ENCODE data around the gene CABLES1.
"Not testable (repeated sequence)": the region's sequence is repeated elsewhere in the genome, so short reads cannot be mapped to it uniquely, and the experiment has no call there.

Gene CABLES1

GRCh38 chr18:23099621-23100020 is 35.7 kb upstream of the CABLES1 start:
- H3K4me3 ChIP-seq (ENCODE audit: low read depth, low read length) = no peak overlapping the region
- no peaks in the 10 kb centered on the region for H3K79me2 ChIP-seq (ENCODE audit: control insufficient read depth, insufficient read depth, low read length, unreplicated experiment)
- no peaks in the 10 kb centered on the region for H3K27me3 ChIP-seq (ENCODE audit: insufficient read depth, low read length)
- H3K36me3 ChIP-seq (ENCODE audit: insufficient read depth, low read length) = no peaks in the 10 kb centered on the region
- peaks cover 5% of the 10 kb centered on the region for H3K4me1 ChIP-seq (ENCODE audit: control insufficient read depth, insufficient read depth, low read length, unreplicated experiment)
- no peak overlapping the region for H2AFZ ChIP-seq (ENCODE audit: low read length, unreplicated experiment)
- H3K27ac ChIP-seq (ENCODE audit: low read depth, low read length) = no peak overlapping the region

GRCh38 chr18:23101861-23102432 is 33.3 kb upstream of the CABLES1 start:
- no peak overlapping the region for H3K4me3 ChIP-seq (ENCODE audit: low read depth, low read length)
- H3K36me3 ChIP-seq (ENCODE audit: insufficient read depth, low read length) = no peaks in the 10 kb centered on the region
- H3K27ac ChIP-seq (ENCODE audit: low read depth, low read length) = no peak overlapping the region
- peaks cover 19% of the 10 kb centered on the region for H3K4me1 ChIP-seq (ENCODE audit: control insufficient read depth, insufficient read depth, low read length, unreplicated experiment)
- no peaks in the 10 kb centered on the region for H3K79me2 ChIP-seq (ENCODE audit: control insufficient read depth, insufficient read depth, low read length, unreplicated experiment)
- no peak overlapping the region for H2AFZ ChIP-seq (ENCODE audit: low read length, unreplicated experiment)
- H3K27me3 ChIP-seq (ENCODE audit: insufficient read depth, low read length) = no peaks in the 10 kb centered on the region

- Histone ChIP-seq H3K4me3 (ENCODE audit: low read depth, low read length) (no peak overlapping the region), H3K4me1 (ENCODE audit: control insufficient read depth, insufficient read depth, low read length, unreplicated experiment) (peaks cover 25% of the 10 kb centered on the region), H2AFZ (ENCODE audit: low read length, unreplicated experiment) (no peak overlapping the region), H3K27me3 (ENCODE audit: insufficient read depth, low read length) (no peaks in the 10 kb centered on the region), H3K79me2 (ENCODE audit: control insufficient read depth, insufficient read depth, low read length, unreplicated experiment) (no peaks in the 10 kb centered on the region), H3K36me3 (ENCODE audit: insufficient read depth, low read length) (no peaks in the 10 kb centered on the region), H3K27ac (ENCODE audit: low read depth, low read length) (no peak overlapping the region)
These were observed 32.6 kb upstream of the CABLES1 start for GRCh38 chr18:23102493-23103261.

- Histone ChIP-seq H3K27me3 (ENCODE audit: insufficient read depth, low read length) (no peaks in the 10 kb centered on the region), H3K36me3 (ENCODE audit: insufficient read depth, low read length) (no peaks in the 10 kb centered on the region), H3K4me1 (ENCODE audit: control insufficient read depth, insufficient read depth, low read length, unreplicated experiment) (peaks cover 33% of the 10 kb centered on the region), H3K79me2 (ENCODE audit: control insufficient read depth, insufficient read depth, low read length, unreplicated experiment) (no peaks in the 10 kb centered on the region), H3K4me3 (ENCODE audit: low read depth, low read length) (no peak overlapping the region), H2AFZ (ENCODE audit: low read length, unreplicated experiment) (no peak overlapping the region), H3K27ac (ENCODE audit: low read depth, low read length) (no peak overlapping the region)
These were observed 31.8 kb upstream of the CABLES1 start for GRCh38 chr18:23103449-23103848.

GRCh38 chr18:23105030-23105429 is 30.3 kb upstream of the CABLES1 start:
- no peaks in the 10 kb centered on the region for H3K36me3 ChIP-seq (ENCODE audit: insufficient read depth, low read length)
- no peaks in the 10 kb centered on the region for H3K27me3 ChIP-seq (ENCODE audit: insufficient read depth, low read length)
- H3K4me1 ChIP-seq (ENCODE audit: control insufficient read depth, insufficient read depth, low read length, unreplicated experiment) = peaks cover 30% of the 10 kb centered on the region
- no peak overlapping the region for H3K4me3 ChIP-seq (ENCODE audit: low read depth, low read length)
- H3K79me2 ChIP-seq (ENCODE audit: control insufficient read depth, insufficient read depth, low read length, unreplicated experiment) = no peaks in the 10 kb centered on the region
- H2AFZ ChIP-seq (ENCODE audit: low read length, unreplicated experiment) = no peak overlapping the region
- no peak overlapping the region for H3K27ac ChIP-seq (ENCODE audit: low read depth, low read length)

GRCh38 chr18:23105581-23106219 is 29.6 kb upstream of the CABLES1 start:
- H3K27me3 ChIP-seq (ENCODE audit: insufficient read depth, low read length) = no peaks in the 10 kb centered on the region
- H3K27ac ChIP-seq (ENCODE audit: low read depth, low read length) = peak overlapping the region; percentile 99
- no peak overlapping the region for H2AFZ ChIP-seq (ENCODE audit: low read length, unreplicated experiment)
- peaks cover 30% of the 10 kb centered on the region for H3K4me1 ChIP-seq (ENCODE audit: control insufficient read depth, insufficient read depth, low read length, unreplicated experiment)
- H3K36me3 ChIP-seq (ENCODE audit: insufficient read depth, low read length) = no peaks in the 10 kb centered on the region
- H3K4me3 ChIP-seq (ENCODE audit: low read depth, low read length) = no peak overlapping the region
- no peaks in the 10 kb centered on the region for H3K79me2 ChIP-seq (ENCODE audit: control insufficient read depth, insufficient read depth, low read length, unreplicated experiment)

- Histone ChIP-seq H3K4me1 (ENCODE audit: control insufficient read depth, insufficient read depth, low read length, unreplicated experiment) (peaks cover 30% of the 10 kb centered on the region), H3K4me3 (ENCODE audit: low read depth, low read length) (peak overlapping the region; percentile 61; the same call in 1 of the 2 replicates), H2AFZ (ENCODE audit: low read length, unreplicated experiment) (no peak overlapping the region), H3K27ac (ENCODE audit: low read depth, low read length) (peak overlapping the region; percentile 99), H3K27me3 (ENCODE audit: insufficient read depth, low read length) (no peaks in the 10 kb centered on the region), H3K79me2 (ENCODE audit: control insufficient read depth, insufficient read depth, low read length, unreplicated experiment) (no peaks in the 10 kb centered on the region), H3K36me3 (ENCODE audit: insufficient read depth, low read length) (no peaks in the 10 kb centered on the region)
These were observed 28.7 kb upstream of the CABLES1 start for GRCh38 chr18:23106575-23106974.

- peak overlapping the region; percentile 8; the same call in 1 of the 2 replicates for H3K4me3 ChIP-seq (ENCODE audit: low read depth, low read length)
These were observed 27.6 kb upstream of the CABLES1 start for GRCh38 chr18:23107718-23108117.

GRCh38 chr18:23108496-23108895 is 26.8 kb upstream of the CABLES1 start:
- Histone ChIP-seq H3K27ac (ENCODE audit: low read depth, low read length) (peak overlapping the region; percentile 99), H3K36me3 (ENCODE audit: insufficient read depth, low read length) (no peaks in the 10 kb centered on the region), H3K27me3 (ENCODE audit: insufficient read depth, low read length) (no peaks in the 10 kb centered on the region), H3K4me3 (ENCODE audit: low read depth, low read length) (no peak overlapping the region), H3K4me1 (ENCODE audit: control insufficient read depth, insufficient read depth, low read length, unreplicated experiment) (peaks cover 30% of the 10 kb centered on the region), H3K79me2 (ENCODE audit: control insufficient read depth, insufficient read depth, low read length, unreplicated experiment) (no peaks in the 10 kb centered on the region), H2AFZ (ENCODE audit: low read length, unreplicated experiment) (no peak overlapping the region)

More at GRCh38 chr18:23107718-23108117, 27.6 kb upstream of the CABLES1 start:
- Histone ChIP-seq H3K79me2 (ENCODE audit: control insufficient read depth, insufficient read depth, low read length, unreplicated experiment) (no peaks in the 10 kb centered on the region), H2AFZ (ENCODE audit: low read length, unreplicated experiment) (peak overlapping the region; percentile 17), H3K4me1 (ENCODE audit: control insufficient read depth, insufficient read depth, low read length, unreplicated experiment) (peaks cover 30% of the 10 kb centered on the region), H3K36me3 (ENCODE audit: insufficient read depth, low read length) (no peaks in the 10 kb centered on the region), H3K27me3 (ENCODE audit: insufficient read depth, low read length) (no peaks in the 10 kb centered on the region), H3K27ac (ENCODE audit: low read depth, low read length) (peak overlapping the region; percentile 99)

- Histone ChIP-seq H3K27ac (ENCODE audit: low read depth, low read length) (peak overlapping the region; percentile 46; the same call in 1 of the 2 replicates), H3K4me1 (ENCODE audit: control insufficient read depth, insufficient read depth, low read length, unreplicated experiment) (peaks cover 36% of the 10 kb centered on the region)
- not testable (repeated sequence) for H3K79me2 ChIP-seq (ENCODE audit: control insufficient read depth, insufficient read depth, low read length, unreplicated experiment); H3K36me3 ChIP-seq (ENCODE audit: insufficient read depth, low read length); H3K4me3 ChIP-seq (ENCODE audit: low read depth, low read length); H3K27me3 ChIP-seq (ENCODE audit: insufficient read depth, low read length); H2AFZ ChIP-seq (ENCODE audit: low read length, unreplicated experiment)
These were observed 26.1 kb upstream of the CABLES1 start for GRCh38 chr18:23109163-23109562.

Data from ACC112 (cell line).